ENCODE data around the gene FYN.

DNA sequence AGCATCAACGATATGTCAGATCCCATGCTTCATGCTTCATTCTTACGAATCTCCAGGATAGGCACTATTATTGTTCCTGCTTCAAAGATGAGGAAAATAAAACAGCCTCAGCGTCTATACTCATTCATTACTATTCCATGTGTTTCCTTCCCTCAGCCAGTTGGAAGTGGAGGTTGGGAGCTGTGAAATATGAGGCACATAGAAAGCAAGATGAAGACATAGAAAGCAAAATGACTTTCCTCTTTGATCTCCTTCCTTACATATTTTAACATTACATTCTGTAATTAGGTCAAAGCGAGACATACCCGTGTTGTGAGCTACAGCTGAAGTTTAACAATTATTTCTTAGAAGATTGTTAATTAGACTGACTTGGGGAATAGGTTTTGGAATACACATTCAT is 125.4 kb downstream of the FYN start:
- TF ChIP-seq, protein P1, sequence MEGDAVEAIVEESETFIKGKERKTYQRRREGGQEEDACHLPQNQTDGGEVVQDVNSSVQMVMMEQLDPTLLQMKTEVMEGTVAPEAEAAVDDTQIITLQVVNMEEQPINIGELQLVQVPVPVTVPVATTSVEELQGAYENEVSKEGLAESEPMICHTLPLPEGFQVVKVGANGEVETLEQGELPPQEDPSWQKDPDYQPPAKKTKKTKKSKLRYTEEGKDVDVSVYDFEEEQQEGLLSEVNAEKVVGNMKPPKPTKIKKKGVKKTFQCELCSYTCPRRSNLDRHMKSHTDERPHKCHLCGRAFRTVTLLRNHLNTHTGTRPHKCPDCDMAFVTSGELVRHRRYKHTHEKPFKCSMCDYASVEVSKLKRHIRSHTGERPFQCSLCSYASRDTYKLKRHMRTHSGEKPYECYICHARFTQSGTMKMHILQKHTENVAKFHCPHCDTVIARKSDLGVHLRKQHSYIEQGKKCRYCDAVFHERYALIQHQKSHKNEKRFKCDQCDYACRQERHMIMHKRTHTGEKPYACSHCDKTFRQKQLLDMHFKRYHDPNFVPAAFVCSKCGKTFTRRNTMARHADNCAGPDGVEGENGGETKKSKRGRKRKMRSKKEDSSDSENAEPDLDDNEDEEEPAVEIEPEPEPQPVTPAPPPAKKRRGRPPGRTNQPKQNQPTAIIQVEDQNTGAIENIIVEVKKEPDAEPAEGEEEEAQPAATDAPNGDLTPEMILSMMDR (IDR thresholded peaks at IDR 0.05) = no peak
- no peak for TF ChIP-seq POLR2A (IDR thresholded peaks at IDR 0.05)
- TF ChIP-seq POLR2AphosphoS5 (IDR thresholded peaks at IDR 0.05) = no peak
